GM21515 (cell line): ENCODE measurements around the gene RILPL1.
"Not testable (repeated sequence)": the region's sequence is repeated elsewhere in the genome, so short reads cannot be mapped to it uniquely, and the experiment has no call there.

ENCODE experiments used
- ATAC-seq: cut with Tn5 transposase; IDR thresholded peaks from one replicate; pipeline ENCODE4 v1.9.1; 2021; ENCODE audit not compliant: unreplicated experiment

Gene RILPL1

GRCh38 chr12:123472438-123472849 lies 61.1 kb downstream of the RILPL1 start:
- no peak for ATAC-seq

GRCh38 chr12:123471374-123472068 lies 62.0 kb downstream of the RILPL1 start:
- ATAC-seq: no peak

GRCh38 chr12:123469978-123470377 lies 63.5 kb downstream of the RILPL1 start:
- no peak for ATAC-seq

- ATAC-seq: no peak
Measured at GRCh38 chr12:123468786-123469185, 64.7 kb downstream of the RILPL1 start.

- no peak for ATAC-seq
Measured at GRCh38 chr12:123465084-123465483, 68.4 kb downstream of the RILPL1 start.

GRCh38 chr12:123463174-123463573 lies 70.3 kb downstream of the RILPL1 start:
- ATAC-seq: not testable (repeated sequence)

- ATAC-seq: peak; percentile 55
Measured at GRCh38 chr12:123457980-123458779, 75.3 kb downstream of the RILPL1 start, which contains the start of gene SNRNP35. Gene SNRNP35, plus strand, starts transcription at chr12:123458139. Its CDS starts 7,402 bp downstream, at chr12:123465541.

- no peak for ATAC-seq
Measured at GRCh38 chr12:123453165-123453564, 80.4 kb downstream of the RILPL1 start.

GRCh38 chr12:123452276-123452550 lies 81.3 kb downstream of the RILPL1 start:
- not testable (repeated sequence) for ATAC-seq

GRCh38 chr12:123450636-123451035 lies 82.9 kb downstream of the RILPL1 start:
- ATAC-seq: no peak

- no peak for ATAC-seq
Measured at GRCh38 chr12:123449856-123450255, 83.7 kb downstream of the RILPL1 start.

GRCh38 chr12:123449249-123449733 lies 84.2 kb downstream of the RILPL1 start:
- ATAC-seq: no peak

GRCh38 chr12:123446333-123446713 lies 87.2 kb downstream of the RILPL1 start:
- no peak for ATAC-seq

GRCh38 chr12:123445388-123446332 lies 87.9 kb downstream of the RILPL1 start:
- ATAC-seq: no peak

GRCh38 chr12:123444092-123445026 lies 89.2 kb downstream of the RILPL1 start:
- no peak for ATAC-seq

- no peak for ATAC-seq
Measured at GRCh38 chr12:123442774-123443173, 90.7 kb downstream of the RILPL1 start.

GRCh38 chr12:123441523-123442164 lies 91.9 kb downstream of the RILPL1 start:
- peak; percentile 50 for ATAC-seq

GRCh38 chr12:123436017-123436964 lies 97.2 kb downstream of the RILPL1 start, which contains the start of gene RILPL2:
Gene RILPL2, minus strand, starts transcription at chr12:123436684. Its CDS starts 264 bp downstream, at chr12:123436420.
- ATAC-seq: peak; percentile 79
